ENCODE data around the gene DOP1B. TPM values are rescaled to one million over a fixed set of nuclear protein-coding genes. Genes with fewer than 3 reads are reported as not detected.

Gene DOP1B
- total and polyA plus RNA-seq, 2 of the 4 experiments (the other 2 are of a cell fraction) = 8.8 to 13.0 TPM

GRCh38 chr21:36190736-36191135 lies 34.1 kb downstream of the DOP1B start:
- Histone ChIP-seq H3K9me3 (ENCODE audit: control insufficient read depth, insufficient read depth, low read length) (no peaks in the 10 kb centered on the region), H3K9me1 (ENCODE audit: insufficient read depth, low read length) (0 out of 2 replicates have a peak, but pooled peaks cover 2% of the 10 kb centered on the region), H4K8ac (ENCODE audit: low read depth in 2 of 2, low read length in 2 of 2) (no peak overlapping the region), H2BK5ac (ENCODE audit: low read depth, low read length, poor library complexity, severe bottlenecking) (no peak overlapping the region), H3K14ac (replicated peaks; ENCODE audit: low read depth, low read length) (no peak overlapping the region), H2BK120ac (ENCODE audit: low read depth, low read length) (no peak overlapping the region), H3K27ac (ENCODE audit: insufficient read depth, low read length) (no peak overlapping the region), H3K27me3 (ENCODE audit: control insufficient read depth, insufficient read depth, low read length) (no peaks in the 10 kb centered on the region), H3K56ac (ENCODE audit: extremely low read depth, insufficient read depth, low read length) (no peak overlapping the region), H4K5ac (ENCODE audit: low read depth, low read length) (no peak overlapping the region), H2AK5ac (ENCODE audit: low read depth, low read length) (no peak overlapping the region), H3K4ac (ENCODE audit: low read depth, low read length) (no peak overlapping the region), H3K18ac (ENCODE audit: low read depth, low read length) (no peak overlapping the region), H4K91ac (ENCODE audit: insufficient read depth, low read depth, low read length) (no peak overlapping the region), H3K9ac (ENCODE audit: low read depth, low read length) (no peak overlapping the region), H3K23ac (ENCODE audit: low read depth, low read length) (no peak overlapping the region), H2AK9ac (replicated peaks; ENCODE audit: low read depth, low read length, poor library complexity) (no peak overlapping the region), H3K36me3 (ENCODE audit: control insufficient read depth, insufficient read depth, low read length) (no peaks in the 10 kb centered on the region; the same call in 1 of the 2 replicates), H3K4me3 (ENCODE audit: insufficient read depth, low read depth, low read length) (no peak overlapping the region), H3K4me2 (ENCODE audit: low read depth, low read length) (no peak overlapping the region), H3K4me1 (ENCODE audit: control insufficient read depth, insufficient read depth, low read length) (peaks cover 6% of the 10 kb centered on the region), H3K79me1 (ENCODE audit: low read depth in 1 of 2, low read length in 2 of 2) (peaks cover 8 to 15% of the 10 kb centered on the region in 2 experiments; a peak in 3 of 4 replicates), H4K20me1 (ENCODE audit: insufficient read depth, low read length) (no peaks in the 10 kb centered on the region), H2BK15ac (ENCODE audit: low read depth, low read length) (no peak overlapping the region), H2AFZ (replicated peaks; ENCODE audit: low read length, poor library complexity) (no peak overlapping the region), H2BK20ac (ENCODE audit: low read depth, low read length) (no peak overlapping the region)
- dilution Hi-C loops (cut with HindIII; ENCODE audit: low sequenced_read_pairs, unreplicated experiment) = no loop called here
- BruUV-seq (replicated peaks) = no TSS peak
- no peak for TF ChIP-seq RAD21 (IDR thresholded peaks at IDR 0.05; ENCODE audit: low read length)
- TF ChIP-seq POLR2A (IDR thresholded peaks at IDR 0.05; ENCODE audit: low read depth, low read length) = no peak
- TF ChIP-seq SMC3 (IDR thresholded peaks at IDR 0.05; ENCODE audit: low read depth, low read length) = no peak
- no peak for TF ChIP-seq CHD1 (IDR thresholded peaks at IDR 0.05; ENCODE audit: low read depth, low read length)
- TF ChIP-seq BHLHE40 (IDR thresholded peaks at IDR 0.05; ENCODE audit: low read depth, low read length) = no peak
- TF ChIP-seq USF2 (IDR thresholded peaks at IDR 0.05; ENCODE audit: low read depth, low read length) = no peak
- no peak for TF ChIP-seq RCOR1 (IDR thresholded peaks at IDR 0.05; ENCODE audit: insufficient replicate concordance, low read length)
- no peak for TF ChIP-seq FOS (IDR thresholded peaks at IDR 0.05; ENCODE audit: low read depth, low read length)
- no peak for TF ChIP-seq RFX5 (IDR thresholded peaks at IDR 0.05; ENCODE audit: low read depth, low read length)
- TF ChIP-seq CEBPB (IDR thresholded peaks at IDR 0.05; ENCODE audit: low read depth, low read length) = no peak
- intact Hi-C loops (cut with micrococcal nuclease) = no loop called here
- DNase-seq (no peak), ATAC-seq (ENCODE audit: low read depth) (no peak)
- in situ Hi-C loops (cut with MboI; ENCODE audit: low sequenced_read_pairs) = no loop called here
- ChIA-PET CTCF (no interaction called here), POLR2A (ENCODE audit: unreplicated experiment) (no interaction called here)
- no CpG with 5 or more reads among the region's 4 CpGs for WGBS, 2 experiments (ENCODE audit: extremely low coverage in 2 of 2, insufficient read length in 1 of 2)

Measured in IMR-90 (cell line).